Right lobe of liver (tissue), 4 donors: ENCODE results near the gene SLC29A1.

Experiments
- POLR2A ChIP-seq: fragments of 450-650 bp; IDR thresholded peaks from one replicate; pipeline ENCODE4 v1.6.1; 2017; ENCODE audit warnings: antibody characterized with exemption, mild to moderate bottlenecking
- TF ChIP-seq, protein P1 (sequence below), 4 donors: fragments of 200-600 bp in 3 of 4; fragments of 450-650 bp in 1 of 4; IDR thresholded peaks; one replicate each; pipeline versions ENCODE4 v1.5.1 to v1.8.0; 2016 to 2022; ENCODE audit warnings: antibody characterized with exemption in 4 of 4, mild to moderate bottlenecking in 2 of 4
- donor health status: DM: no; HTN: no; CAD: no.
- donor health status: DM: no; HTN: no; CAD: no.
- donor health status: DM: no; HTN: yes; CAD: no.

DNA sequence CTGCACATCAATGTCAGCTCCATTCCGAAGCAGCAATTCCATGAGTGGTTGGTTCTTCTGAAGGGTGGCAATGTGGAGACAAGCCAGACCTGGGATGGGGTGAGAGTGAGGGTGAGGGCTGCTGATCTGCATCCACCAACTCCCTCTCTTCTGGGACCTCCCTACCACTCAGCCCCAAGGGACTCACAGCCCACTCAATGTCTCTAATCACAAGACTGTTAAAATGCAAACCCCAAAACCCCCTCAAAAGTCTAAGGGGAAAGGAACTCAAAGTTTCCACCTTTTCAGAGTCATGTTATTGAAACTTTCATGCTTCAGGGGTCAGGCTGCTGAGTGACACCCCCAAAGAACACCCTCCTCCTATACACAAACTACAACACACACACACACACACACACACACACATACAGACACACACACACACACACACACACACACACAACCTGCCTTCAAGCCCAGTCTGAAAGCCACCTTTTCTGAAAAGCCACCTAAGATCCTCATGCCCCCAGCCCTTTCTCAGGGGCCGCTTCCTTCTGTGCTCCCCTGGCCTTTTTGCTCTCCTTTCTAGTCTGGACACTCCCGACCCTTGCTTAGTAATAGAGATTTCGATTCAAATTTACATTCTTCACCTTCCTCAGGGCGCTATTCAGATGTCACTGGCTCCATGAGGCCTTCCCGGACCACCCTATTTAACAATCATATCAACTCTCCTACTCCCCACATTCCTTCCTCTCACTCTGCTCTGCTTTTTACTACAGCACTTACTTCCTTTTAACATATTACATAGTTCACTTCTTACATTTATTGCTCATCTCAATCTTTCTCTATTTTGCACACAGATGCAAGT, 37.3 kb downstream of the SLC29A1 start:
- TF ChIP-seq, protein P1, sequence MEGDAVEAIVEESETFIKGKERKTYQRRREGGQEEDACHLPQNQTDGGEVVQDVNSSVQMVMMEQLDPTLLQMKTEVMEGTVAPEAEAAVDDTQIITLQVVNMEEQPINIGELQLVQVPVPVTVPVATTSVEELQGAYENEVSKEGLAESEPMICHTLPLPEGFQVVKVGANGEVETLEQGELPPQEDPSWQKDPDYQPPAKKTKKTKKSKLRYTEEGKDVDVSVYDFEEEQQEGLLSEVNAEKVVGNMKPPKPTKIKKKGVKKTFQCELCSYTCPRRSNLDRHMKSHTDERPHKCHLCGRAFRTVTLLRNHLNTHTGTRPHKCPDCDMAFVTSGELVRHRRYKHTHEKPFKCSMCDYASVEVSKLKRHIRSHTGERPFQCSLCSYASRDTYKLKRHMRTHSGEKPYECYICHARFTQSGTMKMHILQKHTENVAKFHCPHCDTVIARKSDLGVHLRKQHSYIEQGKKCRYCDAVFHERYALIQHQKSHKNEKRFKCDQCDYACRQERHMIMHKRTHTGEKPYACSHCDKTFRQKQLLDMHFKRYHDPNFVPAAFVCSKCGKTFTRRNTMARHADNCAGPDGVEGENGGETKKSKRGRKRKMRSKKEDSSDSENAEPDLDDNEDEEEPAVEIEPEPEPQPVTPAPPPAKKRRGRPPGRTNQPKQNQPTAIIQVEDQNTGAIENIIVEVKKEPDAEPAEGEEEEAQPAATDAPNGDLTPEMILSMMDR (IDR thresholded peaks at IDR 0.05): no peak
- no peak for TF ChIP-seq POLR2A
